ENCODE measurements around the gene HILPDA. TPM values are rescaled to one million over a fixed set of nuclear protein-coding genes. Genes with fewer than 3 reads are reported as not detected.
"Not testable (repeated sequence)": the region's sequence is repeated elsewhere in the genome, so short reads cannot be mapped to it uniquely, and the experiment has no call there.

The HILPDA gene
- total and polyA plus RNA-seq, 12 donors = 4.5 to 65.0 (median 6.7) TPM

GRCh38 chr7:128452552-128452951, 3.1 kb upstream of the HILPDA start:
- no peak overlapping the region for H3K4me3 ChIP-seq
- TF ChIP-seq, protein P1, sequence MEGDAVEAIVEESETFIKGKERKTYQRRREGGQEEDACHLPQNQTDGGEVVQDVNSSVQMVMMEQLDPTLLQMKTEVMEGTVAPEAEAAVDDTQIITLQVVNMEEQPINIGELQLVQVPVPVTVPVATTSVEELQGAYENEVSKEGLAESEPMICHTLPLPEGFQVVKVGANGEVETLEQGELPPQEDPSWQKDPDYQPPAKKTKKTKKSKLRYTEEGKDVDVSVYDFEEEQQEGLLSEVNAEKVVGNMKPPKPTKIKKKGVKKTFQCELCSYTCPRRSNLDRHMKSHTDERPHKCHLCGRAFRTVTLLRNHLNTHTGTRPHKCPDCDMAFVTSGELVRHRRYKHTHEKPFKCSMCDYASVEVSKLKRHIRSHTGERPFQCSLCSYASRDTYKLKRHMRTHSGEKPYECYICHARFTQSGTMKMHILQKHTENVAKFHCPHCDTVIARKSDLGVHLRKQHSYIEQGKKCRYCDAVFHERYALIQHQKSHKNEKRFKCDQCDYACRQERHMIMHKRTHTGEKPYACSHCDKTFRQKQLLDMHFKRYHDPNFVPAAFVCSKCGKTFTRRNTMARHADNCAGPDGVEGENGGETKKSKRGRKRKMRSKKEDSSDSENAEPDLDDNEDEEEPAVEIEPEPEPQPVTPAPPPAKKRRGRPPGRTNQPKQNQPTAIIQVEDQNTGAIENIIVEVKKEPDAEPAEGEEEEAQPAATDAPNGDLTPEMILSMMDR (IDR thresholded peaks at IDR 0.05) = no peak
- no peaks in the 10 kb centered on the region for H3K27me3 ChIP-seq
- H3K9me3 ChIP-seq = no peaks in the 10 kb centered on the region
- ATAC-seq (no peak), DNase-seq (no peak)
- peaks cover 9 to 46% (median 35%) of the 10 kb centered on the region in 9 donors for H3K4me1 ChIP-seq
- H3K36me3 ChIP-seq = peaks cover 0 to 6% (median 0%) of the 10 kb centered on the region in 9 donors
- peak overlapping the region in 6 of 10 donors; percentile 87 to 98 (median 94) for H3K27ac ChIP-seq
- intact Hi-C loops (cut with DNase I) = no loop called here
- 78 to 84% methylated on average over 1 of the region's 1 CpG for WGBS, 2 donors

DNA sequence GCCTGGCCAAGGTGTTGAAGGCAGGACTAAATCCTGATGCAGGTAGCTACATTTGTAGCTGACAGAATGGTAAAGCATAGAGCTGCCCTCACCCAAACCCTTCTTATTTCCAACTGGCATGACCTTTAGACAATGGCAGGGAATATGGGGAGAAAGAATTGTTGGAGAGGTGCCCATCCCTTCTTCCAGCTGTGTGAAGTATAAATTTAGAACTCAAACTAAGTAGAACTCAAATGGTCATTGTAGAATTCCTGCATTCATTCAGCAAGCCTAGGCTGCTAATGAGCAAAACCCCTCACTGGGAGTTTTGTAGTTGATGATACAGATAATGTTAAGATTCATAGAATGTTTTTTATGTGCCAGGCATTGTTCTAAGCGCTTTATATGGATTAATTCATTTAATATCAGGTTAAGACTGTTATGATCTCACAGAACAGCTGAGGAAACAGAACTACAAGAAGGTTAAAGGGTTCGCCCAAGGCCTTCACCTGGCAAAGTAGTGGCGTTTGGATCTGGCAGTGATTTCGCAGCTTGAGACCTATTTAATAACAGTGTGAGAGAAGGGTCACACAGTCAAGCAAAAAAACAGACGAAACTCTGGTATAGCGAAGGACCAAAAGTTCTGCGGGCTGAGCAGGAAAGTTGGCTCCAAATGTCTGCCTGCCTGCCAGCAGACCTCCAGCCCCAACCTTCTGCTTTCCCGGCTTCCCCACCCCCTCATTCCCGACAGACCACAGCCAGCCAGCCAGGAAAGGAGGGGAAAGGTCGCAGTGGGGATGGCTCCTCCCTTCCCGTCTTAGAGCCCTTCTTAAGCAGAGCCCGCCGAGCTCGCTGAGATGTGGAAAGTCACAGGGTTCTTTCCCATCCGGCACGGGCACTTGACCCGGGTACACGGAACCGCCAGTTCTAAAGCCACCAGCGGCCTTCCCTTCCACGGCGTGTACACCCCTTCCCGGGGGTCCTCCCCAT, 1.6 kb upstream of the HILPDA start:
- WGBS, 2 donors = 10 to 12% methylated on average over 22 to 23 of the region's 23 CpGs
- Histone ChIP-seq H3K4me3 (peak overlapping the region in 8 of 10 donors; percentile 4 to 97 (median 78)), H3K27ac (peak overlapping the region; percentile 86 to 98 (median 94)), H3K9me3 (no peaks in the 10 kb centered on the region), H3K4me1 (peaks cover 9 to 57% (median 38%) of the 10 kb centered on the region in 9 donors), H3K27me3 (no peaks in the 10 kb centered on the region), H3K36me3 (peaks cover 0 to 17% (median 0%) of the 10 kb centered on the region in 9 donors)
- intact Hi-C loops (cut with DNase I) = no loop called here
- TF ChIP-seq, protein P1 (IDR thresholded peaks at IDR 0.05) = no peak
- ATAC-seq (peak; percentile 83 to 92 (median 88)), DNase-seq (peak; percentile 86 to 92)

DNA sequence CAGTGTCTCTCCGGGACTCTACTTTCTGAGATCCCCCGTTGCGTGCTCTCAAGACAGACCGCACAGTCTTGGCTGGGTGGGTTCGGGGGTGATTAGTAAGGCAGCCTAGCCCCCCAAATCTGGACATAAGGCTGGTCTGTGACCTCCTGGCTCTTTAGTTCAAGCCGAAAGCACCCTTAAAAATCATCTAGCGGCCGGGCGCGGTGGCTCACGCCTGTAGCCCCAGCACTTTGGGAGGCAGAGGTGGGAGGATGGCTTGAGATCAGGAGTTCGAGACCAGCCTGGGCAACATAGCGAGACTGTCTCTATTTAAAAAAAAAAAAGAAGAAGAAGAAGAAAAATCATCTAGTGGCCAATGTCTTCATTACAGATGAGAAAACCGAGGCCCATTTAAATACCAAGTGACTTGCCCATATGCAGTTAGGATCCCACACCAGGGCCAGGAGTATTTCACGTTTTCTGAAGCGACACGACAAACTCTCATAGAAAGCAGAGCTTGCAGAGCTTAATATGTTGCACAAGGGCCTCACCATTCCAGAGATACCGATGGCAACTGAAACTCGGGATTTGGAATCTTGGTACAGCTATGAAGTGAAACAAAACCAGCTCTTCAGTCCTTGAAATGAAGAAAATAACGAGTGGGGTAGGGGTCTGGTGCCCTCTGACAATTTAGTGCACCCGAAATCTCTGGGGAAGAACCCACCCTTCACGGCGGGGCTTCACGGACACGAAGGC, 703 bp upstream of the HILPDA start:
- Histone ChIP-seq H3K4me1 (peaks cover 9 to 65% (median 43%) of the 10 kb centered on the region in 9 donors), H3K9me3 (no peaks in the 10 kb centered on the region), H3K27me3 (no peaks in the 10 kb centered on the region), H3K27ac (peak overlapping the region; percentile 86 to 98 (median 94)), H3K36me3 (peaks cover 0 to 17% (median 0%) of the 10 kb centered on the region in 9 donors), H3K4me3 (peak overlapping the region; percentile 69 to 97 (median 84))
- ATAC-seq (peak in 1 of 8 donors; percentile 2), DNase-seq (no peak)
- intact Hi-C loops (cut with DNase I) = loop anchor here in 1 of 10 donors (5.0 kb wide), 1 partner anchor 33 kb away; no protein-coding TSS in a partner anchor
- TF ChIP-seq, protein P1 (IDR thresholded peaks at IDR 0.05) = no peak
- 41 to 43% methylated on average over 25 of the region's 25 CpGs for WGBS, 2 donors

GRCh38 chr7:128456255-128456725, 612 bp downstream of the HILPDA start:
- Histone ChIP-seq H3K4me1 (peaks cover 9 to 66% (median 43%) of the 10 kb centered on the region in 9 donors), H3K27ac (peak overlapping the region in 9 of 10 donors; percentile 86 to 98 (median 95)), H3K9me3 (no peaks in the 10 kb centered on the region), H3K4me3 (peak overlapping the region; percentile 69 to 97 (median 84)), H3K27me3 (no peaks in the 10 kb centered on the region), H3K36me3 (peaks cover 0 to 17% (median 0%) of the 10 kb centered on the region in 9 donors)
- DNase-seq (no peak), ATAC-seq (no peak)
- intact Hi-C loops (cut with DNase I) = loop anchor here in 1 of 10 donors (5.0 kb wide), 1 partner anchor 34 kb away; no protein-coding TSS in a partner anchor
- TF ChIP-seq, protein P1 (IDR thresholded peaks at IDR 0.05) = no peak
- 4 to 8% methylated on average over 5 of the region's 5 CpGs for WGBS, 2 donors

- Histone ChIP-seq H3K4me3 (peak overlapping the region in 1 of 10 donors; percentile 97), H3K27ac (peak overlapping the region in 1 of 10 donors; percentile 34), H3K36me3 (peaks cover 0 to 17% (median 0%) of the 10 kb centered on the region in 9 donors), H3K4me1 (peaks cover 9 to 72% (median 43%) of the 10 kb centered on the region in 9 donors)
- intact Hi-C loops (cut with DNase I) = loop anchor here in 1 of 10 donors (5.0 kb wide), 1 partner anchor 35 kb away; no protein-coding TSS in a partner anchor
- 93 to 94% methylated on average over 6 of the region's 6 CpGs for WGBS, 2 donors
- H3K27me3 ChIP-seq, ATAC-seq, DNase-seq, H3K9me3 ChIP-seq: not testable (repeated sequence)
Observed at GRCh38 chr7:128457385-128457784, 1.7 kb downstream of the HILPDA start.

All from heart right ventricle (tissue), 16 donors.